Measurements from ENCODE around the gene COA1.
A peak's percentile ranks its signal among the peaks of the same experiment; 100 is the strongest.

COA1 gene

GRCh38 chr7:43761382-43761781 is 32.1 kb upstream of the COA1 start:
- no peak overlapping the region for H3K9ac ChIP-seq (ENCODE audit: low read length)
- DNase-seq = no peak
- no peak overlapping the region for H2BK5ac ChIP-seq (ENCODE audit: low read depth, low read length, poor library complexity, severe bottlenecking)
- no peak overlapping the region for H3K18ac ChIP-seq (ENCODE audit: low read depth in 1 of 2, low read length in 2 of 2)
- H3K27ac ChIP-seq (ENCODE audit: low read length, poor library complexity, severe bottlenecking) = no peak overlapping the region
- no CpG with 5 or more reads among the region's 1 CpG for WGBS
- H3K4ac ChIP-seq (ENCODE audit: low read depth in 1 of 2, low read length in 2 of 2) = no peak overlapping the region
- no peaks in the 10 kb centered on the region for H3K9me3 ChIP-seq (ENCODE audit: control insufficient read depth, low read length)
- peaks cover 12% of the 10 kb centered on the region for H3K79me1 ChIP-seq (replicated peaks; ENCODE audit: low read length, poor library complexity, severe bottlenecking)
- no peak overlapping the region for H3K4me2 ChIP-seq (ENCODE audit: low read length, poor library complexity, severe bottlenecking)
- no peak overlapping the region for H2AK5ac ChIP-seq (ENCODE audit: low read length, severe bottlenecking)
- H2BK15ac ChIP-seq (ENCODE audit: low read depth, poor library complexity, severe bottlenecking) = no peak overlapping the region
- H4K8ac ChIP-seq (ENCODE audit: low read length) = no peak overlapping the region
- H3K36me3 ChIP-seq (ENCODE audit: control insufficient read depth in 1 of 2, insufficient read depth in 2 of 2, low read depth in 1 of 2, low read length in 2 of 2) = peaks cover 0 to 7% of the 10 kb centered on the region in 2 experiments
- H3K23ac ChIP-seq (ENCODE audit: low read length in 2 of 2) = no peak overlapping the region
- H4K91ac ChIP-seq (ENCODE audit: low read length) = no peak overlapping the region
- H2BK12ac ChIP-seq (ENCODE audit: low read length in 2 of 2) = no peak overlapping the region
- no peaks in the 10 kb centered on the region for H3K27me3 ChIP-seq (ENCODE audit: control insufficient read depth in 1 of 2, insufficient read depth in 1 of 2, low read length in 2 of 2)
- peaks cover 16% of the 10 kb centered on the region for H3K4me1 ChIP-seq (ENCODE audit: control insufficient read depth, insufficient read depth, low read depth, low read length)
- no peak overlapping the region for H3K14ac ChIP-seq (ENCODE audit: low read length in 2 of 2)
- H2BK120ac ChIP-seq (ENCODE audit: low read depth, low read length) = no peak overlapping the region
- no peak overlapping the region for H2AFZ ChIP-seq (ENCODE audit: low read depth, low read length)
- H3K4me3 ChIP-seq (ENCODE audit: insufficient read depth in 1 of 2, low read depth in 1 of 2, low read length in 2 of 2) = no peak overlapping the region

GRCh38 chr7:43760861-43761260 is 31.5 kb upstream of the COA1 start:
- Histone ChIP-seq H3K79me1 (replicated peaks; ENCODE audit: low read length, poor library complexity, severe bottlenecking) (peaks cover 12% of the 10 kb centered on the region), H3K27me3 (ENCODE audit: control insufficient read depth in 1 of 2, insufficient read depth in 1 of 2, low read length in 2 of 2) (no peaks in the 10 kb centered on the region), H2AFZ (ENCODE audit: low read depth, low read length) (no peak overlapping the region), H3K9me3 (ENCODE audit: control insufficient read depth, low read length) (no peaks in the 10 kb centered on the region), H3K23ac (ENCODE audit: low read length in 2 of 2) (peak overlapping the region in 1 of 2 experiments; percentile 83), H2BK5ac (ENCODE audit: low read depth, low read length, poor library complexity, severe bottlenecking) (no peak overlapping the region), H3K27ac (ENCODE audit: low read length, poor library complexity, severe bottlenecking) (no peak overlapping the region), H3K14ac (ENCODE audit: low read length in 2 of 2) (no peak overlapping the region), H4K91ac (ENCODE audit: low read length) (no peak overlapping the region), H2BK12ac (ENCODE audit: low read length in 2 of 2) (no peak overlapping the region), H2BK15ac (ENCODE audit: low read depth, poor library complexity, severe bottlenecking) (no peak overlapping the region), H3K4me1 (ENCODE audit: control insufficient read depth, insufficient read depth, low read depth, low read length) (peaks cover 16% of the 10 kb centered on the region), H4K8ac (ENCODE audit: low read length) (no peak overlapping the region), H3K36me3 (ENCODE audit: control insufficient read depth in 1 of 2, insufficient read depth in 2 of 2, low read depth in 1 of 2, low read length in 2 of 2) (peaks cover 0 to 7% of the 10 kb centered on the region in 2 experiments), H3K4me2 (ENCODE audit: low read length, poor library complexity, severe bottlenecking) (no peak overlapping the region), H3K4ac (ENCODE audit: low read depth in 1 of 2, low read length in 2 of 2) (no peak overlapping the region), H3K18ac (ENCODE audit: low read depth in 1 of 2, low read length in 2 of 2) (no peak overlapping the region), H2BK120ac (ENCODE audit: low read depth, low read length) (no peak overlapping the region), H3K9ac (ENCODE audit: low read length) (no peak overlapping the region), H2AK5ac (ENCODE audit: low read length, severe bottlenecking) (no peak overlapping the region), H3K4me3 (ENCODE audit: insufficient read depth in 1 of 2, low read depth in 1 of 2, low read length in 2 of 2) (no peak overlapping the region)
- WGBS = no CpG with 5 or more reads among the region's 5 CpGs
- DNase-seq = no peak

- Histone ChIP-seq H2AK5ac (ENCODE audit: low read length, severe bottlenecking) (no peak overlapping the region), H2BK120ac (ENCODE audit: low read depth, low read length) (peak overlapping the region; percentile 89), H3K9ac (ENCODE audit: low read length) (peak overlapping the region; percentile 91), H3K4ac (ENCODE audit: low read depth in 1 of 2, low read length in 2 of 2) (peak overlapping the region in 1 of 2 experiments; percentile 87), H3K14ac (ENCODE audit: low read length in 2 of 2) (no peak overlapping the region), H4K8ac (ENCODE audit: low read length) (peak overlapping the region; percentile 77), H3K4me1 (ENCODE audit: control insufficient read depth, insufficient read depth, low read depth, low read length) (peaks cover 12% of the 10 kb centered on the region), H3K9me3 (ENCODE audit: control insufficient read depth, low read length) (no peaks in the 10 kb centered on the region), H3K23ac (ENCODE audit: low read length in 2 of 2) (no peak overlapping the region), H4K91ac (ENCODE audit: low read length) (peak overlapping the region; percentile 99), H2AFZ (ENCODE audit: low read depth, low read length) (peak overlapping the region; percentile 36), H3K4me3 (ENCODE audit: insufficient read depth in 1 of 2, low read depth in 1 of 2, low read length in 2 of 2) (peak overlapping the region; percentile 90), H3K4me2 (ENCODE audit: low read length, poor library complexity, severe bottlenecking) (peak overlapping the region; percentile 94), H2BK15ac (ENCODE audit: low read depth, poor library complexity, severe bottlenecking) (peak overlapping the region; percentile 69), H3K79me1 (replicated peaks; ENCODE audit: low read length, poor library complexity, severe bottlenecking) (peaks cover 12% of the 10 kb centered on the region), H3K36me3 (ENCODE audit: control insufficient read depth in 1 of 2, insufficient read depth in 2 of 2, low read depth in 1 of 2, low read length in 2 of 2) (peaks cover 0 to 7% of the 10 kb centered on the region in 2 experiments), H3K27me3 (ENCODE audit: control insufficient read depth in 1 of 2, insufficient read depth in 1 of 2, low read length in 2 of 2) (no peaks in the 10 kb centered on the region), H3K27ac (ENCODE audit: low read length, poor library complexity, severe bottlenecking) (no peak overlapping the region), H2BK5ac (ENCODE audit: low read depth, low read length, poor library complexity, severe bottlenecking) (no peak overlapping the region), H3K18ac (ENCODE audit: low read depth in 1 of 2, low read length in 2 of 2) (peak overlapping the region; percentile 62 to 95), H2BK12ac (ENCODE audit: low read length in 2 of 2) (no peak overlapping the region)
- DNase-seq = peak; percentile 64
- 3% methylated on average over 46 of the region's 56 CpGs for WGBS
Observed at GRCh38 chr7:43758822-43759683, 29.7 kb upstream of the COA1 start.

- H4K8ac ChIP-seq (ENCODE audit: low read length) = peak within 1 kb of the TSS; percentile 99
- H2AK5ac ChIP-seq (ENCODE audit: low read length, severe bottlenecking) = no peak within 1 kb of the TSS
- H3K4ac ChIP-seq (ENCODE audit: low read depth in 1 of 2, low read length in 2 of 2) = peak within 1 kb of the TSS; percentile 50 to 87
- H4K91ac ChIP-seq (ENCODE audit: low read length) = peak within 1 kb of the TSS; percentile 99
- DNase-seq = peak; percentile 65
- H3K27me3 ChIP-seq (ENCODE audit: control insufficient read depth in 1 of 2, insufficient read depth in 1 of 2, low read length in 2 of 2) = no peaks in the 10 kb centered on the region
- peaks cover 0 to 4% of the 10 kb centered on the region in 2 experiments for H3K36me3 ChIP-seq (ENCODE audit: control insufficient read depth in 1 of 2, insufficient read depth in 2 of 2, low read depth in 1 of 2, low read length in 2 of 2)
- peak within 1 kb of the TSS; percentile 89 for H2BK120ac ChIP-seq (ENCODE audit: low read depth, low read length)
- H3K9ac ChIP-seq (ENCODE audit: low read length) = peak within 1 kb of the TSS; percentile 91
- peak within 1 kb of the TSS; percentile 33 to 89 for H2BK12ac ChIP-seq (ENCODE audit: low read length in 2 of 2)
- H3K18ac ChIP-seq (ENCODE audit: low read depth in 1 of 2, low read length in 2 of 2) = peak within 1 kb of the TSS; percentile 95 to 99
- H3K9me3 ChIP-seq (ENCODE audit: control insufficient read depth, low read length) = no peaks in the 10 kb centered on the region
- H2AFZ ChIP-seq (ENCODE audit: low read depth, low read length) = peak within 1 kb of the TSS; percentile 95
- peaks cover 10% of the 10 kb centered on the region for H3K79me1 ChIP-seq (replicated peaks; ENCODE audit: low read length, poor library complexity, severe bottlenecking)
- H3K4me2 ChIP-seq (ENCODE audit: low read length, poor library complexity, severe bottlenecking) = peak within 1 kb of the TSS; percentile 94
- peak within 1 kb of the TSS in 1 of 2 experiments; percentile 96 for H3K23ac ChIP-seq (ENCODE audit: low read length in 2 of 2)
- H3K4me1 ChIP-seq (ENCODE audit: control insufficient read depth, insufficient read depth, low read depth, low read length) = peaks cover 10% of the 10 kb centered on the region
- peak within 1 kb of the TSS; percentile 69 for H2BK15ac ChIP-seq (ENCODE audit: low read depth, poor library complexity, severe bottlenecking)
- no peak within 1 kb of the TSS for H2BK5ac ChIP-seq (ENCODE audit: low read depth, low read length, poor library complexity, severe bottlenecking)
- H3K4me3 ChIP-seq (ENCODE audit: insufficient read depth in 1 of 2, low read depth in 1 of 2, low read length in 2 of 2) = peak within 1 kb of the TSS; percentile 90
- 2% methylated on average over 37 of the region's 67 CpGs for WGBS
- H3K14ac ChIP-seq (ENCODE audit: low read length in 2 of 2) = peak within 1 kb of the TSS in 1 of 2 experiments; percentile 95
- no peak within 1 kb of the TSS for H3K27ac ChIP-seq (ENCODE audit: low read length, poor library complexity, severe bottlenecking)
Observed at GRCh38 chr7:43758029-43758821, 28.9 kb upstream of the COA1 start, which contains the start of gene BLVRA. Gene BLVRA, plus strand, starts transcription at chr7:43758680. Its CDS starts 12,479 bp downstream, at chr7:43771159.

Data from mesenchymal stem cell (in vitro differentiated cells and primary cell).